ENCODE data around the gene CDH23.

GRCh38 chr10:71392292-71392691 lies 4.4 kb upstream of the CDH23 start:
- TF ChIP-seq CTCF (IDR thresholded peaks at IDR 0.05) (no peak), POLR2AphosphoS5 (IDR thresholded peaks at IDR 0.05) (no peak)

Data from suprapubic skin (tissue), 3 donors.